Measurements from ENCODE around the gene NOTCH1.

- TF ChIP-seq, protein P1, sequence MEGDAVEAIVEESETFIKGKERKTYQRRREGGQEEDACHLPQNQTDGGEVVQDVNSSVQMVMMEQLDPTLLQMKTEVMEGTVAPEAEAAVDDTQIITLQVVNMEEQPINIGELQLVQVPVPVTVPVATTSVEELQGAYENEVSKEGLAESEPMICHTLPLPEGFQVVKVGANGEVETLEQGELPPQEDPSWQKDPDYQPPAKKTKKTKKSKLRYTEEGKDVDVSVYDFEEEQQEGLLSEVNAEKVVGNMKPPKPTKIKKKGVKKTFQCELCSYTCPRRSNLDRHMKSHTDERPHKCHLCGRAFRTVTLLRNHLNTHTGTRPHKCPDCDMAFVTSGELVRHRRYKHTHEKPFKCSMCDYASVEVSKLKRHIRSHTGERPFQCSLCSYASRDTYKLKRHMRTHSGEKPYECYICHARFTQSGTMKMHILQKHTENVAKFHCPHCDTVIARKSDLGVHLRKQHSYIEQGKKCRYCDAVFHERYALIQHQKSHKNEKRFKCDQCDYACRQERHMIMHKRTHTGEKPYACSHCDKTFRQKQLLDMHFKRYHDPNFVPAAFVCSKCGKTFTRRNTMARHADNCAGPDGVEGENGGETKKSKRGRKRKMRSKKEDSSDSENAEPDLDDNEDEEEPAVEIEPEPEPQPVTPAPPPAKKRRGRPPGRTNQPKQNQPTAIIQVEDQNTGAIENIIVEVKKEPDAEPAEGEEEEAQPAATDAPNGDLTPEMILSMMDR (IDR thresholded peaks at IDR 0.05), result no peak
- TF ChIP-seq POLR2A (IDR thresholded peaks at IDR 0.05), result no peak
- no peak for TF ChIP-seq POLR2AphosphoS5 (IDR thresholded peaks at IDR 0.05)
These were observed 36.9 kb downstream of the NOTCH1 start for GRCh38 chr9:136508729-136509500.
